Transverse colon (tissue), 4 donors: Measurements from ENCODE around the gene ARSK.

ENCODE experiments used
- EP300 ChIP-seq: sonication (generic); formaldehyde crosslinking; IDR thresholded peaks from one replicate; pipeline ENCODE4 v1.6.1; 2017; ENCODE audit warnings: antibody characterized with exemption, low read depth
- POLR2A ChIP-seq: fragments of 450-650 bp; IDR thresholded peaks from one replicate; pipeline ENCODE4 v1.6.1; 2016; ENCODE audit warnings: antibody characterized with exemption, mild to moderate bottlenecking, moderate library complexity
- POLR2AphosphoS5 ChIP-seq, 3 donors: sonication (generic); formaldehyde crosslinking; IDR thresholded peaks; one replicate each; pipeline ENCODE4 v1.6.1; 2016; ENCODE audit warnings: antibody characterized with exemption in 3 of 3
- TF ChIP-seq, protein P1 (sequence below), 5 experiments: fragments of 200-600 bp in 3 of 5; fragments of 450-650 bp in 2 of 5; sonication (generic) in 3 of 5; IDR thresholded peaks; 1 replicate in 2 of 5; 2 replicates in 3 of 5; pipeline ENCODE4 v1.5.1; 2016 to 2017; ENCODE audit warnings: antibody characterized with exemption in 5 of 5, inconsistent platforms in 3 of 5, mild to moderate bottlenecking in 2 of 5, moderate library complexity in 1 of 5

DNA sequence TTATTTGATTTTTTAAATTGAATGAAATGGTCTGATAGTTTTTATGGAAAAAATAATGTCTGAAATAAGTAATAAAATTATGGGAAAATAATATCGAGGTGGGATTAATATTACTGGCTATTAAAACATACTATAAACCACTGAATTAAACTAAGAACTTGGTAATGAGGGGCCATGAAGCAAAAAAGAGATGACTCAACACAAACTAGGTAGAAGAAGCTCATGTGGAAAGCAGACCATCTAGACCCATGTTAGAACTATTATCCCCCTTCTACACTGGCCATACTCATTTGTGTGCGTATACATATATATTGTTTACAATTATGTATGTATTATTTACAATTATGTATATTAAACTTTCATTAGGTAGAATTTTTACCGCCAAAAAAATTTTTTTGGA is 56.5 kb downstream of the ARSK start:
- TF ChIP-seq, protein P1, sequence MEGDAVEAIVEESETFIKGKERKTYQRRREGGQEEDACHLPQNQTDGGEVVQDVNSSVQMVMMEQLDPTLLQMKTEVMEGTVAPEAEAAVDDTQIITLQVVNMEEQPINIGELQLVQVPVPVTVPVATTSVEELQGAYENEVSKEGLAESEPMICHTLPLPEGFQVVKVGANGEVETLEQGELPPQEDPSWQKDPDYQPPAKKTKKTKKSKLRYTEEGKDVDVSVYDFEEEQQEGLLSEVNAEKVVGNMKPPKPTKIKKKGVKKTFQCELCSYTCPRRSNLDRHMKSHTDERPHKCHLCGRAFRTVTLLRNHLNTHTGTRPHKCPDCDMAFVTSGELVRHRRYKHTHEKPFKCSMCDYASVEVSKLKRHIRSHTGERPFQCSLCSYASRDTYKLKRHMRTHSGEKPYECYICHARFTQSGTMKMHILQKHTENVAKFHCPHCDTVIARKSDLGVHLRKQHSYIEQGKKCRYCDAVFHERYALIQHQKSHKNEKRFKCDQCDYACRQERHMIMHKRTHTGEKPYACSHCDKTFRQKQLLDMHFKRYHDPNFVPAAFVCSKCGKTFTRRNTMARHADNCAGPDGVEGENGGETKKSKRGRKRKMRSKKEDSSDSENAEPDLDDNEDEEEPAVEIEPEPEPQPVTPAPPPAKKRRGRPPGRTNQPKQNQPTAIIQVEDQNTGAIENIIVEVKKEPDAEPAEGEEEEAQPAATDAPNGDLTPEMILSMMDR (IDR thresholded peaks at IDR 0.05) = no peak
- no peak for TF ChIP-seq POLR2A
- no peak for TF ChIP-seq EP300
- no peak for TF ChIP-seq POLR2AphosphoS5 (IDR thresholded peaks at IDR 0.05)
